OCI-LY7 (cell line): Measurements from ENCODE around the gene PPL. TPM values are rescaled to one million over a fixed set of nuclear protein-coding genes. Genes with fewer than 3 reads are reported as not detected.

Source experiments
- BruUV-seq: library from RNA; stranded (reverse); fragments of 400-500 nt; replicated peaks from 2 replicates; lab custom pipeline; 2021; lab: Mats Ljungman, UMichigan
- CTCF ChIA-PET: fragments of 300-600 bp; sonication (Branson Sonifier 250); formaldehyde crosslinking; loops from one replicate; lab custom pipeline; 2022; ENCODE audit warnings: antibody characterized with exemption; ENCODE audit not compliant: unreplicated experiment; lab: Charles Lee
- POLR2A ChIA-PET: fragments of 300-600 bp; sonication (Branson Sonifier 250); formaldehyde crosslinking; loops from one replicate; lab custom pipeline; 2022; ENCODE audit warnings: antibody characterized with exemption; lab: Charles Lee
- DNase-seq: peaks from one replicate; pipeline ENCODE4 v3.0.0-alpha.2; 2015; ENCODE audit warnings: low spot score
- H2AFZ ChIP-seq: fragments of 200-600 bp; sonication (generic), shearing (Covaris generic); 2 replicates; pipeline ENCODE4 v1.6.1; 2014; ENCODE audit warnings: mild to moderate bottlenecking, antibody characterized with exemption, low read length, moderate library complexity
- H3K27ac ChIP-seq: fragments of 200-600 bp; sonication (generic); 2 replicates; pipeline ENCODE4 v1.5.1; 2014; ENCODE audit warnings: mixed run types, low read depth, mild to moderate bottlenecking, moderate library complexity, low read length, inconsistent platforms; ENCODE audit not compliant: poor library complexity, severe bottlenecking
- H3K36me3 ChIP-seq: fragments of 200-600 bp; sonication (generic); 2 replicates; pipeline ENCODE4 v1.6.1; 2014; ENCODE audit warnings: mild to moderate bottlenecking, antibody characterized with exemption, low read length, moderate library complexity, mixed read lengths; ENCODE audit not compliant: insufficient read depth
- H3K4me1 ChIP-seq: fragments of 200-600 bp; sonication (generic); 2 replicates; pipeline ENCODE4 v1.5.1; 2014; ENCODE audit warnings: mild to moderate bottlenecking, low read length; ENCODE audit not compliant: insufficient read depth, poor library complexity, severe bottlenecking
- H3K4me2 ChIP-seq: fragments of 200-600 bp; sonication (generic); 2 replicates; pipeline ENCODE4 v1.6.1; 2014; ENCODE audit warnings: mild to moderate bottlenecking, low read length
- H3K4me3 ChIP-seq: fragments of 200-600 bp; sonication (generic); 2 replicates; pipeline ENCODE4 v1.5.1; 2014; ENCODE audit warnings: mild to moderate bottlenecking, low read depth, low read length; ENCODE audit not compliant: poor library complexity, severe bottlenecking
- H3K79me2 ChIP-seq: fragments of 200-600 bp; sonication (generic); 2 replicates; pipeline ENCODE4 v1.6.1; 2016; ENCODE audit warnings: low read depth, mild to moderate bottlenecking, low read length, moderate library complexity, mixed read lengths; ENCODE audit not compliant: insufficient read depth
- H3K9me2 ChIP-seq: fragments of 200-600 bp; sonication (generic); 2 replicates; pipeline ENCODE4 v1.6.1; 2016; ENCODE audit warnings: mild to moderate bottlenecking, low read length, mixed read lengths; ENCODE audit not compliant: insufficient read depth
- H3K9me3 ChIP-seq: fragments of 200-600 bp; sonication (generic); 2 replicates; pipeline ENCODE4 v1.6.1; 2014; ENCODE audit warnings: mild to moderate bottlenecking, mixed run types, low read length, mixed read lengths
- H4K20me1 ChIP-seq: fragments of 200-600 bp; sonication (generic); 2 replicates; pipeline ENCODE4 v1.6.1; 2014; ENCODE audit warnings: mild to moderate bottlenecking, antibody characterized with exemption, low read length, moderate library complexity, mixed read lengths; ENCODE audit not compliant: insufficient read depth
- CTCF ChIP-seq: fragments of 200-600 bp; sonication (generic); conservative IDR thresholded peaks from 2 replicates; pipeline ENCODE4 v1.5.1; 2014; ENCODE audit warnings: mild to moderate bottlenecking, antibody characterized with exemption, low read length, moderate library complexity, mixed read lengths
- EZH2phosphoT487 ChIP-seq: fragments of 200-600 bp; sonication (generic); IDR thresholded peaks from 2 replicates; pipeline ENCODE4 v1.6.1; 2018; ENCODE audit warnings: low read depth, borderline replicate concordance, mild to moderate bottlenecking, mixed run types, antibody characterized with exemption, low read length, moderate library complexity, mixed read lengths
- intact Hi-C: fragments of 100-400 bp; cut with micrococcal nuclease; formaldehyde crosslinking; loops from one replicate; pipeline ENCODE4 v1.10.0; 2022; ENCODE audit not compliant: unreplicated experiment
- total RNA-seq, 2 experiments: library from RNA; depleted of rRNA in 1 of 2; stranded (reverse); fragments of >200 nt in 1 of 2; shearing (Covaris generic) in 1 of 2; gene quantifications; 2 replicates each; pipeline ENCODE4 v1.2.3, GENCODE V29; 2014 to 2022

The PPL gene
- total RNA-seq, 2 experiments from 2014 or later = not detected

DNA sequence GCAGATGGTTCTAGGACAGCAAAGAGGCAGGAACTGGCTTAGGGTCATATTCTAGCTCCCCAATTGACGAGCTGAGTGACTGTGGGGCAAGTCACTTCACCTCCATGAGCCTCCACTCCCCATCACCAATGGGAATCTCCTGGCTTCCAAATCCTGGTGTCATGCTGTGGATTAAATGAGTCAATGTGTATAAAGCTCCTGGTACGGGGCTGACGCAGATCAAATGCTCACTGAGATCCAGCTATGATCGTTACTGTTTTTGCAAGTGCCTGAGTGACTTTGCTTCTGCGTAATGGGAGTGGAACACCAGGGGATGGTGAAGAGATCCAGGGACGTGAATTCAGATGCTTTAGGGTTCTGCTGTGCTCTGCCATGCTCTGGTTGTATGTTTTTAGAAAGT is 23.6 kb upstream of the PPL start:
- no peak for DNase-seq
- TF ChIP-seq CTCF (no peak), EZH2phosphoT487 (no peak)
- no TSS peak for BruUV-seq
- no peak overlapping the region for H3K4me2 ChIP-seq
- H3K9me2 ChIP-seq = no peaks in the 10 kb centered on the region
- no peaks in the 10 kb centered on the region for H4K20me1 ChIP-seq
- H3K4me3 ChIP-seq = no peak overlapping the region
- no peak overlapping the region for H2AFZ ChIP-seq
- no peak overlapping the region for H3K27ac ChIP-seq
- CTCF ChIA-PET = no interaction called here
- H3K4me1 ChIP-seq = peaks cover 3% of the 10 kb centered on the region
- H3K79me2 ChIP-seq = no peaks in the 10 kb centered on the region
- H3K9me3 ChIP-seq = no peaks in the 10 kb centered on the region
- intact Hi-C loops = no loop called here
- no peaks in the 10 kb centered on the region for H3K36me3 ChIP-seq
- POLR2A ChIA-PET = no interaction called here

DNA sequence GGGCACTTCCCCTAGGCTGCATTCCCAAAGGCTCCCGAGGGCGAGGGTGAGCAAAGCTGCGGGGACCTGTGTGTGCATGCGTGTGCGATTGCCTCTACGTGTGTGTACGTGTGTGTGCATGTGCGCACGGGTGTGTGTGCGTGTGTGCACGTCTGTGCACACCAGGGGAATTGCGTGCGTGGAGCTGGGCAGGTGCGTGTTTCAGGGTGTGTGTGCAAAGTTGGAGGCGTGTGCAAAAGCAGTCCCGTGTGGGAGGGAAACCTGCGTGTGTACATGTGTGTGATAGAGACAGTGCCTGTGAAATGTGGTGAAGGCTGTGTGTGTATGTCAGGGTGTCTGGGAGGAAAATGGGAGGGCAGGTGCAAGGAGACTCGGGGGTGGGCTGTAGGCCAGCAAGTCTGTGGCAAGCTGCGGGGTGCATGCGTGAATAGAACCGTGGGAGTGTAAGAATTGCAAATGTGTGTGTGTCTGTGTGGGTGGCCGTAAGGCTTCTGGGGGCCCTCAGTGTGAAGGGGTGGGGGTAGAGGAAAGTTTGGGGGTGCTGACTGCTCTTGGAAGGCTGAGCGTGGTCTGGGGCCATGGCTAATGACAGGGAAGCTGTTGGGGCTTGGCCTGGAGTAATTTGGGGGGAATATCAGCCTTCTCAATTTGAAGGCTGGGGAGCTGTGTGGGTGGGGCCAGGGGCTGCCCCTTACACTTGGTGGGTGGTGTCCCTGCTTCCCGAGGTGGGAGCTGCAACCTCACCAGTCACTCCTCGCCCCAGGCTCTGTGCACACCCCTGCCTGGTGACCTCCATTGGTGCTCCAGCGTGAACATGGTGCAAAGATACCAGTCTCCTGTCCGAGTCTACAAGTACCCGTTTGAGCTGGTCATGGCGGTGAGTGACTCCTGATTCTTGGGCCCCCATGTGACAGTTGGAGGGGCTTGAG is 21.8 kb upstream of the PPL start:
- intact Hi-C loops = loop anchor here (5.0 kb wide), 1 partner anchor 451 kb away; no protein-coding TSS in a partner anchor
- no TSS peak for BruUV-seq
- TF ChIP-seq EZH2phosphoT487 (no peak), CTCF (no peak)
- Histone ChIP-seq H3K36me3 (no peaks in the 10 kb centered on the region), H2AFZ (no peak overlapping the region), H4K20me1 (no peaks in the 10 kb centered on the region), H3K9me2 (no peaks in the 10 kb centered on the region), H3K4me1 (peaks cover 3% of the 10 kb centered on the region), H3K79me2 (no peaks in the 10 kb centered on the region), H3K4me3 (no peak overlapping the region), H3K4me2 (no peak overlapping the region), H3K27ac (no peak overlapping the region), H3K9me3 (no peaks in the 10 kb centered on the region)
- POLR2A ChIA-PET = no interaction called here
- no peak for DNase-seq
- CTCF ChIA-PET = no interaction called here
